ENCODE measurements around the gene REXO2. TPM values are rescaled to one million over a fixed set of nuclear protein-coding genes. Genes with fewer than 3 reads are reported as not detected.

The REXO2 gene
- total and polyA plus RNA-seq, 7 donors: 44.1 to 77.4 (median 67.5) TPM

DNA sequence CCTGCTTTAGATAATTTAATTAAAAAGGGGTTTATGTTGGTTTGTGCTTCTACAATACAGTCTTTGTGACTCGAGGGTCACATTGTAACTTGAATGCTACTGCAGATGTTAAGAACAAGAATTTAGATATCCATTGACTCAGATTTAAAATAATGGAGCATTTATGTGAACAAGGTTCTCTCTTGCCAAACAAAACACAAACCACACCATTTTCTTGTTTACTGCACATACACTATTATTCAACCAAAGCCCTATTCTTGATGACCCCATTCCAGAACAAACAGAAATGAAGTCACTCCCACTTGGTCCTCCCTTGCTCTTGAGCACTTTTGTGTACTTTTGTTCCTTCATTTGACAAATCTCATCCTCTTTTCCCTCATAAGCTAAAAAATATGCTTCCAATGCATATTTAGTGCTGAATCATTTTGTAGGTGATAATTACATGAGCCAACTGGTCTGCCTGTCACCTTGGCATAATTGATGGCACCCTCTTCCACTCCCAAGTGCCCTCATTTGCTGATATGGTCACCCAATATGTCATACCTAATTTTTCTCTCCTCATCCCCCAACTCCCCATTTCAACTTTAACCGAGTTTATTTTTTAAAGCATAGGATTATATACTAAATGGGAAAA is 41.8 kb upstream of the REXO2 start:
- DNase-seq (no peak), ATAC-seq (no peak)
- peaks cover 18% of the 10 kb centered on the region for H3K4me1 ChIP-seq
- H3K9me3 ChIP-seq: no peaks in the 10 kb centered on the region
- H3K36me3 ChIP-seq (ENCODE audit: insufficient read depth in 1 of 2, low read depth in 1 of 2): no peaks in the 10 kb centered on the region
- H3K4me3 ChIP-seq: no peak overlapping the region
- intact Hi-C loops (cut with DNase I): loop anchor here in 1 of 2 donors (5.0 kb wide), 1 partner anchor 50 kb away; no protein-coding TSS in a partner anchor
- no peak overlapping the region for H3K27ac ChIP-seq
- H3K27me3 ChIP-seq (ENCODE audit: insufficient read depth in 3 of 3, low read length in 2 of 3): no peaks in the 10 kb centered on the region
- TF ChIP-seq, protein P1, sequence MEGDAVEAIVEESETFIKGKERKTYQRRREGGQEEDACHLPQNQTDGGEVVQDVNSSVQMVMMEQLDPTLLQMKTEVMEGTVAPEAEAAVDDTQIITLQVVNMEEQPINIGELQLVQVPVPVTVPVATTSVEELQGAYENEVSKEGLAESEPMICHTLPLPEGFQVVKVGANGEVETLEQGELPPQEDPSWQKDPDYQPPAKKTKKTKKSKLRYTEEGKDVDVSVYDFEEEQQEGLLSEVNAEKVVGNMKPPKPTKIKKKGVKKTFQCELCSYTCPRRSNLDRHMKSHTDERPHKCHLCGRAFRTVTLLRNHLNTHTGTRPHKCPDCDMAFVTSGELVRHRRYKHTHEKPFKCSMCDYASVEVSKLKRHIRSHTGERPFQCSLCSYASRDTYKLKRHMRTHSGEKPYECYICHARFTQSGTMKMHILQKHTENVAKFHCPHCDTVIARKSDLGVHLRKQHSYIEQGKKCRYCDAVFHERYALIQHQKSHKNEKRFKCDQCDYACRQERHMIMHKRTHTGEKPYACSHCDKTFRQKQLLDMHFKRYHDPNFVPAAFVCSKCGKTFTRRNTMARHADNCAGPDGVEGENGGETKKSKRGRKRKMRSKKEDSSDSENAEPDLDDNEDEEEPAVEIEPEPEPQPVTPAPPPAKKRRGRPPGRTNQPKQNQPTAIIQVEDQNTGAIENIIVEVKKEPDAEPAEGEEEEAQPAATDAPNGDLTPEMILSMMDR (IDR thresholded peaks at IDR 0.05): no peak
- 70 to 80% (median 71%) methylated on average over 2 of the region's 2 CpGs for WGBS, 3 donors

GRCh38 chr11:114398303-114398920 is 40.9 kb upstream of the REXO2 start:
- Histone ChIP-seq H3K36me3 (ENCODE audit: insufficient read depth in 1 of 2, low read depth in 1 of 2) (peaks cover 0 to 9% of the 10 kb centered on the region in 2 donors), H3K4me1 (peaks cover 19% of the 10 kb centered on the region), H3K4me3 (peak overlapping the region; percentile 88), H3K9me3 (no peaks in the 10 kb centered on the region), H3K27ac (peak overlapping the region; percentile 98), H3K27me3 (ENCODE audit: insufficient read depth in 3 of 3, low read length in 2 of 3) (no peaks in the 10 kb centered on the region)
- TF ChIP-seq, protein P1 (IDR thresholded peaks at IDR 0.05): no peak
- DNase-seq: no peak
- 85 to 91% (median 87%) methylated on average over 4 of the region's 4 CpGs for WGBS, 3 donors
- intact Hi-C loops (cut with DNase I): loop anchor here in 1 of 2 donors (5.0 kb wide), 1 partner anchor 51 kb away; no protein-coding TSS in a partner anchor
- ATAC-seq: no peak

DNA sequence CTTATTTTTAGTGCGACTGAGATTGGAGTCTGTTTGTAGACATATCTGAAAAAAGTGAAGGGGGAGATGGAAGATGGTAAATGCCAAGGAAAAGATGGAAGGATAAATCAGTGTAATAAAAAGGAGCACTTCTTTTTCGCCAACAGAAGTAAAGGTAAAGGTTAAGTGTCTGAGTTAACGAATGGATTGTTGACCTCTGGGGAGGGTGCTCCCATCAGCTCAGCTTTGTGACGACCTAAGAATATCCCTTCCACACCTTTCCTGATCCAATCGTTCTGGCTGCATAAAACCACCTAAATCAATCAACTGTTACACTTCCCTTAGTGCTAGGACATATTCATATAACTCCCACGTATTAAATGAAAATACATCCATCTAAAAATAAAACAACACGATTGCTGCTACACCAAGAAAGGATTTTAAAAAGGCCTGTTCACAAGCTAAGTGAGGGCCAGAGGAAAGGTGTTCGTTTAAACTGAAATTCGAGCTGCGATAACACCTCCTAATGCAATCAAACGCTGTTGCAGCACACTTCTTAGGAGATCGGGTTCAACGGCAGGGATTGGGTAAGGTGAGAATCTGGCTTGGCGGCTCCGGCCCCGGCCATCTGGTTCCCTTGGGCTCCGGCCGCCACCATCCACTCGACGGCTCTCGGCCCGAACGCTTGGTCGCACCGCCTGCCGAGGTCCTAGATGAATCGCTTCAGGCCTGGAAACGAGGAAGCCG is 39.6 kb upstream of the REXO2 start:
- peaks cover 23% of the 10 kb centered on the region for H3K4me1 ChIP-seq
- H3K36me3 ChIP-seq (ENCODE audit: insufficient read depth in 1 of 2, low read depth in 1 of 2): peaks cover 5 to 13% of the 10 kb centered on the region in 2 donors
- peak overlapping the region; percentile 98 for H3K27ac ChIP-seq
- DNase-seq (peak in 1 of 2 donors; percentile 72), ATAC-seq (peak; percentile 70 to 83 (median 78))
- intact Hi-C loops (cut with DNase I): loop anchor here (1.0 to 5.0 kb wide), 3 partner anchors 38 to 52 kb away; partner anchors contain the start of gene REXO2 (in 2 of the 2)
- H3K27me3 ChIP-seq (ENCODE audit: insufficient read depth in 3 of 3, low read length in 2 of 3): no peaks in the 10 kb centered on the region
- H3K4me3 ChIP-seq: peak overlapping the region; percentile 88
- TF ChIP-seq, protein P1 (IDR thresholded peaks at IDR 0.05): no peak
- WGBS, 3 donors: 4% methylated on average over 29 of the region's 29 CpGs
- no peaks in the 10 kb centered on the region for H3K9me3 ChIP-seq

GRCh38 chr11:114400216-114400914 is 38.9 kb upstream of the REXO2 start, which contains the start of the genes C11orf71 and RBM7:
Gene C11orf71, minus strand, starts transcription at chr11:114400511. Its CDS starts 180 bp downstream, at chr11:114400331.
Gene RBM7, plus strand, starts transcription at chr11:114400666. Its CDS starts 6 bp downstream, at chr11:114400672.
- TF ChIP-seq, protein P1 (IDR thresholded peaks at IDR 0.05): no peak
- peak within 1 kb of the TSS; percentile 88 for H3K4me3 ChIP-seq
- H3K4me1 ChIP-seq: peaks cover 27% of the 10 kb centered on the region
- H3K36me3 ChIP-seq (ENCODE audit: insufficient read depth in 1 of 2, low read depth in 1 of 2): peaks cover 9 to 16% of the 10 kb centered on the region in 2 donors
- H3K27me3 ChIP-seq (ENCODE audit: insufficient read depth in 3 of 3, low read length in 2 of 3): no peaks in the 10 kb centered on the region
- DNase-seq (peak; percentile 99 to 100), ATAC-seq (peak; percentile 95 to 96 (median 96))
- intact Hi-C loops (cut with DNase I): loop anchor here (1.0 to 5.0 kb wide), 2 partner anchors 37 to 39 kb away; partner anchors contain the start of gene REXO2 (in 2 of the 2)
- peak within 1 kb of the TSS; percentile 98 for H3K27ac ChIP-seq
- H3K9me3 ChIP-seq: no peaks in the 10 kb centered on the region
- 0% methylated on average over 63 to 65 of the region's 65 CpGs for WGBS, 3 donors

Data from psoas muscle (tissue), 8 donors.